SK-N-MC (cell line): Measurements from ENCODE around the gene ACE2.

Experiments
- DNase-seq: peaks from one replicate; pipeline ENCODE4 v3.0.0-alpha.2; 2011; ENCODE audit warnings: low read depth, low spot score
- H3K27ac ChIP-seq: fragments of 200-600 bp; sonication (generic); 2 replicates; pipeline ENCODE4 v1.5.1; 2016; ENCODE audit warnings: mixed run types
- H3K36me3 ChIP-seq: fragments of 200-600 bp; sonication (generic); 2 replicates; pipeline ENCODE4 v1.6.1; 2017; ENCODE audit warnings: antibody characterized with exemption, low read length, mixed read lengths; ENCODE audit not compliant: insufficient read depth
- H3K4me3 ChIP-seq: fragments of 200-600 bp; sonication (generic); 2 replicates; pipeline ENCODE4 v1.5.1; 2016
- H3K9ac ChIP-seq: fragments of 200-600 bp; sonication (generic); 2 replicates; pipeline ENCODE4 v1.8.0; 2017; ENCODE audit warnings: mixed run types, mixed read lengths; ENCODE audit not compliant: insufficient read length
- H3K9me3 ChIP-seq: fragments of 200-600 bp; sonication (generic); 2 replicates; pipeline ENCODE4 v1.6.1; 2017; ENCODE audit warnings: low read depth, mild to moderate bottlenecking, antibody characterized with exemption, low read length, moderate library complexity, mixed read lengths
- EZH2 ChIP-seq: fragments of 200-600 bp; sonication (generic); IDR thresholded peaks from one replicate; pipeline ENCODE4 v1.6.1; 2017; ENCODE audit warnings: antibody characterized with exemption
- FOXP2 ChIP-seq: optimal IDR thresholded peaks from 2 replicates; pipeline ENCODE3; 2011; ENCODE audit warnings: mild to moderate bottlenecking, moderate library complexity; ENCODE audit not compliant: insufficient read depth; ENCODE audit errors: extremely low read length, control extremely low read depth
- POLR2AphosphoS5 ChIP-seq: IDR thresholded peaks from 2 replicates; pipeline ENCODE4 v1.6.1; 2012; ENCODE audit warnings: mild to moderate bottlenecking, low read depth, low read length, borderline replicate concordance

Gene ACE2

DNA sequence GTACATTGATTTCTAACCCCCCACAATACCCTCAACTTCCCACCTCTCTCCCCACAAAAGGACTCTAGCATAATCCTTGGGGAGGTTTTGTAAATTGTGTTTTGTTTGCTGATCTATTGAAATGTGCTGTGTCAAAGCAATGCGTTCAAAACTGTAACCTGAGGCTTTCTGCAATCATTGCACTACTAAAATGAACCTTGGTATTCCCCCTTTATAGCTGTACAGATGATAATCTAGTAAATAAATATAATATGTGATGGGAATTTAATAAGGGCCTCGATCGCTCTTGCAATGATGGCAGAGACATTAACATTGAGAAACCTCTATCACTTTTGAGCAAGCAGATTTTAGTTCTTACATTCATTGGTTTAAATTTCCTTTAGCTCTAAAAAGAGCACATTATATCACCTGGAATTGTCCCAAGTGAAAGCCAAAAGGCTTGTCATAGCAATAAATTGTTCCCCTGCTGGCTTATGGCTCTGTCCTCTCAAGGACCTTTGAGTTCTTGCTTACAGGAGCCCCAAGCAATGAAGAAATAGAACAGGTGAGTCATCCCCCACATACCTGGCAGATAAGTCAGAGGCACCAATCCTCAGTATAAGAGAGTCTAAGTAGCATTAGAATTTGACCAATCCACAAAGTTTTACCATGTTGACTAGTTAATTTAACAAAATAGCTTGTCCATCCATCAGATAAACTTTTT is 18.4 kb upstream of the ACE2 start:
- no peak for DNase-seq
- Histone ChIP-seq H3K4me3 (no peak overlapping the region), H3K9ac (no peak overlapping the region), H3K9me3 (no peaks in the 10 kb centered on the region), H3K27ac (no peak overlapping the region), H3K36me3 (no peaks in the 10 kb centered on the region)
- TF ChIP-seq FOXP2 (no peak), EZH2 (no peak), POLR2AphosphoS5 (no peak)

- TF ChIP-seq POLR2AphosphoS5 (no peak), EZH2 (no peak)
- no peak overlapping the region for H3K4me3 ChIP-seq
- no peaks in the 10 kb centered on the region for H3K9me3 ChIP-seq
- DNase-seq = no peak
- no peak overlapping the region for H3K27ac ChIP-seq
- no peaks in the 10 kb centered on the region for H3K36me3 ChIP-seq
- H3K9ac ChIP-seq = no peak overlapping the region
These were observed 16.4 kb upstream of the ACE2 start for GRCh38 chrX:15617111-15617510.

GRCh38 chrX:15616531-15616930 is 15.8 kb upstream of the ACE2 start:
- Histone ChIP-seq H3K9ac (no peak overlapping the region), H3K9me3 (no peaks in the 10 kb centered on the region), H3K4me3 (no peak overlapping the region), H3K27ac (no peak overlapping the region), H3K36me3 (no peaks in the 10 kb centered on the region)
- DNase-seq = no peak
- TF ChIP-seq POLR2AphosphoS5 (no peak), EZH2 (no peak), FOXP2 (no peak)

DNA sequence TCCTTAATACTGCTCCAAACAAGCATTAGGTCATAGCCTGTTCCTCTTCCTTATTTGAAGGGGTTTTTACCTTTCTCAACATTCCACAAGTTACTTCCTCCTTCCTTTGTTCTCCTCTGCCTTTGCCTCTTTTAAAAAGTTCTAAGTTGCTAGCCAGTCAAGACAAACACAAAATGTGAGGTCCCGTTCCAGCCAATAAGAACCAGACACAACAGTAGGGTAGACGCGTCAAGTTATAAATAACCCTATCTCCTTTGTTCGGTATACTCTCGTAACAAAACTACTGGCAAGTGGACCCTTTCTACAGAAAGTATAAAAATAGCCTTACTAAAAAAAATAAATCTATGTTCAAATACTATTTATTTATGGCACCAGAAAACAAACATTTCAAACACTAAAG is 6.3 kb upstream of the ACE2 start:
- no peak overlapping the region for H3K27ac ChIP-seq
- no peak overlapping the region for H3K9ac ChIP-seq
- no peaks in the 10 kb centered on the region for H3K36me3 ChIP-seq
- H3K9me3 ChIP-seq = no peaks in the 10 kb centered on the region
- no peak for TF ChIP-seq FOXP2
- no peak for TF ChIP-seq POLR2AphosphoS5
- no peak for TF ChIP-seq EZH2
- no peak for DNase-seq
- no peak overlapping the region for H3K4me3 ChIP-seq

- no peak overlapping the region for H3K27ac ChIP-seq
- H3K4me3 ChIP-seq = no peak overlapping the region
- no peaks in the 10 kb centered on the region for H3K36me3 ChIP-seq
- H3K9ac ChIP-seq = no peak overlapping the region
- TF ChIP-seq POLR2AphosphoS5 (no peak), FOXP2 (no peak), EZH2 (no peak)
- no peaks in the 10 kb centered on the region for H3K9me3 ChIP-seq
- no peak for DNase-seq
These were observed 5.4 kb upstream of the ACE2 start for GRCh38 chrX:15606136-15606535.

DNA sequence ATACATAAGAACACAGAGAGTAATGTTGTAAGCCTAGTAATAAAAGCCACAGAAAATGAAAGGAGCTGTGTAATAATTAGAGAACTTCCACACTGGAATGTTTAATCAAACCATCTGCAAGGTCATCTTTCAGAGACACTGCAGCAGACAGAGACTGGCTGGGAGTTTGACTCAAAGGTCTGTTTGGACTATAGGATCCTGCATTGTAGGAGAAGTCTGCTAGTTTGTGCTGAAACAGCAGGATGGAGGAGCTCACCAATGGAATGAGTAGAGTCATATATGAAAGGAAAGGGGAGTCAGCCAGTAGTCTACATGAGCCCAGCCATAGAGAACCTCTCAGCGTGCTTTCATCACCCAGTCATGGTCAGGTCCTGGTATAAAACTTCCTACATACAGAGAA is 4.5 kb upstream of the ACE2 start:
- Histone ChIP-seq H3K9me3 (no peaks in the 10 kb centered on the region), H3K36me3 (no peaks in the 10 kb centered on the region), H3K9ac (no peak overlapping the region), H3K4me3 (no peak overlapping the region), H3K27ac (no peak overlapping the region)
- TF ChIP-seq POLR2AphosphoS5 (no peak), FOXP2 (no peak), EZH2 (no peak)
- DNase-seq = no peak

GRCh38 chrX:15602761-15603160 is 2.0 kb upstream of the ACE2 start:
- H3K27ac ChIP-seq = no peak overlapping the region
- H3K4me3 ChIP-seq = no peak overlapping the region
- no peak overlapping the region for H3K9ac ChIP-seq
- TF ChIP-seq POLR2AphosphoS5 (no peak), EZH2 (no peak)
- H3K36me3 ChIP-seq = no peaks in the 10 kb centered on the region
- no peaks in the 10 kb centered on the region for H3K9me3 ChIP-seq
- DNase-seq = no peak

DNA sequence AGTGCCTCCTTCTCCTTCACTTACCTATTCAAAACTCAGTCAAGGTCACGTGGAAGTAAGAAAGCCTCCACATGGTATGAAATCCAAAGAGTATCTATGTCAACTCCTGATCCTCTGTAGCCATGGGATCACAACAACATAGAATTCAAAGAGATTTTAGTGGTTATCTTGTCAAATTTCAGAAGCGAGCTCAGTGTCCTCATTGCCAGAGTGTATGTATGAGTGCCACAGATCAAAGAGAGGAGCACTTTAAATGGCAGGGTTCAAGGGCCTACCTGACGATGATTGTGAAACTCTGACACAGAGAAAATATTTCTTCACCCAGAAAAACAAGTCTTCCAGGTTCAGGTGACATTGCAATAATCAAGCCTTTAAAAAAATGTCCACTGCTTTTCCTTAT is 1.2 kb upstream of the ACE2 start:
- H3K9me3 ChIP-seq = no peaks in the 10 kb centered on the region
- H3K9ac ChIP-seq = no peak overlapping the region
- TF ChIP-seq EZH2 (no peak), POLR2AphosphoS5 (no peak), FOXP2 (no peak)
- H3K36me3 ChIP-seq = no peaks in the 10 kb centered on the region
- no peak for DNase-seq
- H3K4me3 ChIP-seq = no peak overlapping the region
- H3K27ac ChIP-seq = no peak overlapping the region

DNA sequence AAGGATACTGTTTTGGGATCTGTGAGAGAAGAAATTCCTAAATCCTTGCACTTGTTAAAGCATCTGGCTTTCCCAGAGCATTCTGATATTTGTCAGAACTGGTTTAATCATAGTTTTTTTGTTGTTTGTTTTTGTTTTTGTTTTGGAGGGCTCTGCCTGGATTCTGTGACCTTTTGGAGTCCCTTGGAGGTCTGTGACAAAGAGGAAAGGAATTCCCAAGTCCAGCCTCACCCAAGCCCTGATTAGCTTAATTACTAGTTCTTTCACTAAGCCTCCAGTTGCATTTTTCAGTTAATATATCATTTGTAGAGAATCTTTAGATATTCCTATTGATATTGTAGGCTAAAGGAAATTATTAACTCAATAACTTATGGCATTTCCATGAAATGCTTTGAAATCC is 711 bp downstream of the ACE2 start:
- no peak for DNase-seq
- Histone ChIP-seq H3K9me3 (no peaks in the 10 kb centered on the region), H3K36me3 (no peaks in the 10 kb centered on the region), H3K27ac (no peak overlapping the region), H3K9ac (no peak overlapping the region), H3K4me3 (no peak overlapping the region)
- TF ChIP-seq FOXP2 = no peak
- TF ChIP-seq EZH2 = no peak
- TF ChIP-seq POLR2AphosphoS5 = no peak
